CD14-positive monocyte (primary cell): ENCODE data around the gene SLC28A3. TPM values are rescaled to one million over a fixed set of nuclear protein-coding genes. Genes with fewer than 3 reads are reported as not detected.

Source experiments
- DNase-seq, 3 donors: peaks; one replicate each; pipeline ENCODE4 v3.0.0-alpha.2; 2011 to 2022
- H2AFZ ChIP-seq: 2 replicates; pipeline ENCODE4 v1.6.0; 2012; ENCODE audit warnings: mild to moderate bottlenecking, low read depth, low read length, inconsistent platforms; ENCODE audit not compliant: insufficient read depth, poor library complexity, severe bottlenecking
- H3K27ac ChIP-seq, 2 donors: 1 replicate in 1 of 2; 2 replicates in 1 of 2; pipeline ENCODE4 v1.5.1; 2012 to 2013; ENCODE audit warnings: low read length in 2 of 2, control low read depth in 1 of 2, inconsistent platforms in 1 of 2, low read depth in 1 of 2, mild to moderate bottlenecking in 1 of 2
- H3K27me3 ChIP-seq, 2 donors: one replicate each; pipeline versions ENCODE4 v1.6.0 to v1.6.1; 2011 to 2013; ENCODE audit warnings: low read length in 2 of 2; ENCODE audit not compliant: control insufficient read depth in 2 of 2, insufficient read depth in 2 of 2
- H3K36me3 ChIP-seq, 2 donors: replicated peaks in 1 of 2; 1 replicate in 1 of 2; 2 replicates in 1 of 2; pipeline versions ENCODE4 v1.5.1 to v1.6.1; 2012 to 2013; ENCODE audit warnings: low read length in 2 of 2, control low read depth in 1 of 2, inconsistent platforms in 1 of 2, mild to moderate bottlenecking in 1 of 2; ENCODE audit not compliant: insufficient read depth in 2 of 2, control insufficient read depth in 1 of 2
- H3K4me1 ChIP-seq, 2 donors: 1 replicate in 1 of 2; 2 replicates in 1 of 2; pipeline versions ENCODE4 v1.5.1 to v1.6.1; 2012 to 2013; ENCODE audit warnings: low read length in 2 of 2, control low read depth in 1 of 2, inconsistent platforms in 1 of 2, mild to moderate bottlenecking in 1 of 2, moderate library complexity in 1 of 2; ENCODE audit not compliant: insufficient read depth in 2 of 2, control insufficient read depth in 1 of 2
- H3K4me2 ChIP-seq: replicated peaks from 2 replicates; pipeline ENCODE3; 2012; ENCODE audit warnings: low read length, moderate library complexity, mild to moderate bottlenecking; ENCODE audit not compliant: poor library complexity, severe bottlenecking; ENCODE audit errors: extremely low read depth
- H3K4me3 ChIP-seq, 3 experiments: fragments of 200-600 bp in 1 of 3; sonication (generic) in 1 of 3; replicated peaks in 1 of 3; 1 replicate in 2 of 3; 2 replicates in 1 of 3; pipeline ENCODE4 v1.5.1; 2011 to 2013; ENCODE audit warnings: low read length in 3 of 3, mild to moderate bottlenecking in 3 of 3, control low read depth in 2 of 3, low read depth in 2 of 3, inconsistent platforms in 1 of 3, moderate library complexity in 1 of 3
- H3K79me2 ChIP-seq: 2 replicates; pipeline ENCODE4 v1.6.0; 2012; ENCODE audit warnings: mild to moderate bottlenecking, control low read depth, inconsistent platforms, low read length, moderate library complexity; ENCODE audit not compliant: insufficient read depth
- H3K9ac ChIP-seq: 2 replicates; pipeline ENCODE4 v1.6.0; 2017; ENCODE audit warnings: low read length, mild to moderate bottlenecking; ENCODE audit not compliant: insufficient read depth, poor library complexity, severe bottlenecking
- H3K9me3 ChIP-seq, 2 donors: replicated peaks in 1 of 2; 1 replicate in 1 of 2; 2 replicates in 1 of 2; pipeline versions ENCODE4 v1.5.1 to v1.6.1; 2012 to 2013; ENCODE audit warnings: low read length in 2 of 2, control low read depth in 1 of 2; ENCODE audit not compliant: control insufficient read depth in 1 of 2, insufficient read depth in 1 of 2
- H4K20me1 ChIP-seq: 2 replicates; pipeline ENCODE4 v1.6.0; 2012; ENCODE audit warnings: mild to moderate bottlenecking, low read length, control low read depth, moderate library complexity; ENCODE audit not compliant: insufficient read depth
- H3K27ac Mint-ChIP-seq, 7 donors: one replicate each; pipeline ENCODE4 v1.8.0; 2020; ENCODE audit warnings: mild to moderate bottlenecking in 7 of 7, mixed read lengths in 7 of 7, moderate library complexity in 6 of 7, inconsistent platforms in 2 of 7
- H3K27me3 Mint-ChIP-seq, 3 donors: one replicate each; pipeline ENCODE4 v1.8.0; 2021 to 2022; ENCODE audit warnings: low read depth in 3 of 3, mild to moderate bottlenecking in 3 of 3, mixed read lengths in 3 of 3, moderate library complexity in 3 of 3, inconsistent platforms in 1 of 3
- H3K36me3 Mint-ChIP-seq, 2 donors: one replicate each; pipeline ENCODE4 v1.8.0; 2020; ENCODE audit warnings: mixed read lengths in 2 of 2, inconsistent platforms in 1 of 2, mild to moderate bottlenecking in 1 of 2
- H3K4me1 Mint-ChIP-seq: one replicate; pipeline ENCODE4 v1.8.0; 2020; ENCODE audit warnings: mild to moderate bottlenecking, mixed read lengths
- H3K4me3 Mint-ChIP-seq, 2 donors: one replicate each; pipeline ENCODE4 v1.8.0; 2020; ENCODE audit warnings: mild to moderate bottlenecking in 2 of 2, mixed read lengths in 2 of 2, moderate library complexity in 1 of 2
- H3K9me3 Mint-ChIP-seq, 7 donors: one replicate each; pipeline ENCODE4 v1.8.0; 2020 to 2022; ENCODE audit warnings: mixed read lengths in 7 of 7, mild to moderate bottlenecking in 6 of 7, moderate library complexity in 6 of 7, inconsistent platforms in 2 of 7
- CTCF ChIP-seq: fragments of 200-600 bp; IDR thresholded peaks from one replicate; pipeline ENCODE4 v1.8.0; 2022; ENCODE audit warnings: antibody characterized with exemption, mild to moderate bottlenecking
- WGBS: methylation state at CpG from one replicate; pipeline ENCODE4 v1.1.5; 2013; ENCODE audit warnings: missing lambda C conversion rate; ENCODE audit not compliant: insufficient coverage; 5-methylcytosine and 5-hydroxymethylcytosine counted together
- intact Hi-C, 2 donors: fragments of 100-400 bp; cut with micrococcal nuclease; formaldehyde crosslinking; loops; one replicate each; pipeline versions ENCODE4 v1.15.0 to v1.15.1; 2023
- polyA plus RNA-seq, 3 donors: library from polyadenylated mRNA; depleted of rRNA in 1 of 3; unstranded in 2 of 3; stranded (reverse) in 1 of 3; fragments of 300-500 nt in 2 of 3; fragments of >200 nt in 1 of 3; fragmentation: Illumina TruSeq in 2 of 3; gene quantifications; 1 replicate in 2 of 3; 2 replicates in 1 of 3; pipeline ENCODE4 v1.2.3, GENCODE V29; 2012 to 2021

Gene SLC28A3
- polyA plus RNA-seq, 3 donors: 1.9 TPM; not detected in 2

GRCh38 chr9:84374013-84374412, 33.5 kb upstream of the SLC28A3 start:
- H3K27ac ChIP-seq: peak overlapping the region in 1 of 2 donors; percentile 63
- H3K36me3 Mint-ChIP-seq: no peaks in the 10 kb centered on the region

GRCh38 chr9:84371737-84372136, 31.2 kb upstream of the SLC28A3 start:
- Histone ChIP-seq H3K79me2 (no peaks in the 10 kb centered on the region), H2AFZ (peak overlapping the region; percentile 62), H3K4me1 (peaks cover 70 to 79% of the 10 kb centered on the region in 2 donors), H3K27ac (peak overlapping the region; percentile 77 to 82), H3K9me3 (no peaks in the 10 kb centered on the region), H3K9ac (no peak overlapping the region), H4K20me1 (no peaks in the 10 kb centered on the region), H3K4me3 (peak overlapping the region in 1 of 3 experiments; percentile 32), H3K4me2 (peak overlapping the region; percentile 40), H3K27me3 (no peaks in the 10 kb centered on the region), H3K36me3 (no peaks in the 10 kb centered on the region)
- H3K9me3 Mint-ChIP-seq: peaks cover 0 to 4% (median 0%) of the 10 kb centered on the region in 7 donors
- peak overlapping the region; percentile 80 to 94 (median 90) for H3K27ac Mint-ChIP-seq
- 0% methylated on average over 2 of the region's 2 CpGs for WGBS
- H3K4me1 Mint-ChIP-seq: peaks cover 77% of the 10 kb centered on the region
- no peak for TF ChIP-seq CTCF
- peaks cover 0 to 5% (median 0%) of the 10 kb centered on the region in 3 donors for H3K27me3 Mint-ChIP-seq
- peak overlapping the region; percentile 55 to 72 for H3K4me3 Mint-ChIP-seq
- H3K36me3 Mint-ChIP-seq: peaks cover 0 to 3% of the 10 kb centered on the region in 2 donors
- peak; percentile 80 to 87 (median 84) for DNase-seq
- intact Hi-C loops: no loop called here

More at GRCh38 chr9:84374013-84374412, 33.5 kb upstream of the SLC28A3 start:
- H3K9me3 ChIP-seq: no peaks in the 10 kb centered on the region
- no peaks in the 10 kb centered on the region for H3K27me3 ChIP-seq
- Mint-ChIP-seq H3K4me1 (peaks cover 54% of the 10 kb centered on the region), H3K9me3 (peaks cover 0 to 1% (median 0%) of the 10 kb centered on the region in 7 donors), H3K27ac (peak overlapping the region; percentile 37 to 84 (median 68)), H3K27me3 (peaks cover 0 to 3% (median 0%) of the 10 kb centered on the region in 3 donors), H3K4me3 (no peak overlapping the region)
- H3K36me3 ChIP-seq: no peaks in the 10 kb centered on the region
- H3K4me1 ChIP-seq: peaks cover 48 to 56% of the 10 kb centered on the region in 2 donors
- peak overlapping the region; percentile 49 for H2AFZ ChIP-seq
- no peak overlapping the region for H3K4me2 ChIP-seq
- peak overlapping the region in 1 of 3 experiments; percentile 7 for H3K4me3 ChIP-seq
- DNase-seq: peak; percentile 47 to 62 (median 59)
- no peak for TF ChIP-seq CTCF
- no peaks in the 10 kb centered on the region for H3K79me2 ChIP-seq
- no peaks in the 10 kb centered on the region for H4K20me1 ChIP-seq
- intact Hi-C loops: no loop called here
- no peak overlapping the region for H3K9ac ChIP-seq
- WGBS: no CpG with 5 or more reads among the region's 4 CpGs
